Measurements from ENCODE around the gene CRYBG2.

CRYBG2 gene

DNA sequence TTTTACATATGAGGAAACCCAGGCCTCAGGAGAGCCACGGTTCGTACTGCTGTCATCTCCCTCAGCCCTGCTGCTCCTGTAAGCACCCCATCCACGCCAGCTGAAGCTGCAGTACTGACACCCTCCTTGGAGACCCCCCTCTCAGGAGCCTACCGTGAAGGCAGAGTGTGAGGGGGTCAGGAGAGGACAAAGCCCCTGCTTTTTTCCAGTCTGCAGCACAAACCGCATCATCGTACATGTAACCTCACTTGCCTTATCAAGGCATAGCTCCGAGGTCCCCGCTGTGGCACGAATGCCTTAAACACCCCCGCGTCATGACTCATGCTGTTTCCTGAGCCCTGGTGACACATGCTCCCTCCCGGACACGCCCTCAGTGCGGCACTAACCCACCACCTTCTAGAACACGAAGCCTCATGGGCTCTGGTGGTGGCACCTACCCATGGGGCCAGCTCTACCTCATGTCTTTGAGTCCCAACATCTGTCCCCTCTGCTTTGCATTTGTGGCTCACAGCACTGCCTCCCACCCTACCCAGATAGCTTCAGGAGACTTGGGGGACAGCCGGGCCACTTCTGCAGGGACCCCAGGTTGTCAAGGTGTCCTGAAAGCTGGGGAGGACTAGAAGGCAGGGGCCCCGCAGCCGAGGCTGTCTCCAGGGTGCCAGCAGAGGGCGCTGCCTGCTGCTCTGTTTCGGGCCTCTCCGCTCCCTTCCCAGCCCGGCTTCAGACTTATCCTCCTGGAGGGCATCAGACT, 69.2 kb downstream of the CRYBG2 start:
- Histone ChIP-seq H3K27me3 (no peaks in the 10 kb centered on the region), H3K9ac (peak overlapping the region; percentile 88), H3K4me2 (peak overlapping the region; percentile 96), H3K27ac (peak overlapping the region; percentile 98), H3K4me1 (peaks cover 94% of the 10 kb centered on the region), H3K9me3 (no peaks in the 10 kb centered on the region), H3K4me3 (no peak overlapping the region), H4K20me1 (peaks cover 31% of the 10 kb centered on the region), H3K36me3 (peaks cover 32% of the 10 kb centered on the region)
- TF ChIP-seq Cebpa-rat (IDR thresholded peaks at IDR 0.05) = no peak; the same call in 1 of the 2 replicates

DNA sequence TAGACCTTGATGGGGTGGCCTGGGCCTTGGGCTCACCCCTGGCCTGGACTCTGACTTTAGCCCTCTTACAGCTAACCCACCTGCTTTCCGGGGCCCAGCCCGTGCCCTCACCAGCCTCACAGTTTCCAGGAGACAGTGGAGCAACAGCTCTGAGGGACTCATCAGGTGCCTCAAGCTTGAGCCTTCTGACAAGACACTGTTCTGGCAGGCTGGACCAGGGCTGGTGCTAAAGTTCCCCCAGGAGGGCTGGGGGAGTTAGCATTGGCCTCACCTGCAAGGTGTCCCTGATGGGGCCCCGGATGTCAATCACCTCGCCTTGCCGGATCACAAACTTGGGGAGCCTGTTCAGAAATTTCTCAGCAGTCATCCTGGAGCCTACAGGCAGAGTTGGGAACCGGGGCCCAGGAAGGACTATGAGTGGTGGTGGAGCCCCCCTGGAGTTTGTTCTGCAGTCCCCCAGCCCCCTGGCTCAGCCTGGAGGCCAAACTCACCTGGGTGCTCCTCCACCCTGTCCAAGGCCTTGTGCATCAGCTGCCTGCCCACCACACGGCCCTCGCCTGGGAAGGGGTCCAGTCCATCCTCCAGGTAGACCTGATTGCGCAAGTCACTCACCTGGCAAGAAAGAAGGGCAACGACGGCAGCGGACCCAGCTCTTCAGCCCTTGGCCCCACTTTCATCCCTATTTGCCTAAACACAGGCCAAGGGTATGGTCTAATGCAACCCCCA, 69.9 kb downstream of the CRYBG2 start:
- Histone ChIP-seq H3K9me3 (no peaks in the 10 kb centered on the region), H4K20me1 (peaks cover 31% of the 10 kb centered on the region), H3K27ac (peak overlapping the region; percentile 98), H3K4me3 (no peak overlapping the region; the same call in 1 of the 2 replicates), H3K27me3 (no peaks in the 10 kb centered on the region), H3K4me1 (peaks cover 92% of the 10 kb centered on the region), H3K9ac (peak overlapping the region; percentile 88), H3K36me3 (peaks cover 32% of the 10 kb centered on the region), H3K4me2 (peak overlapping the region; percentile 96)
- TF ChIP-seq Cebpa-rat (IDR thresholded peaks at IDR 0.05) = peak; percentile 86

DNA sequence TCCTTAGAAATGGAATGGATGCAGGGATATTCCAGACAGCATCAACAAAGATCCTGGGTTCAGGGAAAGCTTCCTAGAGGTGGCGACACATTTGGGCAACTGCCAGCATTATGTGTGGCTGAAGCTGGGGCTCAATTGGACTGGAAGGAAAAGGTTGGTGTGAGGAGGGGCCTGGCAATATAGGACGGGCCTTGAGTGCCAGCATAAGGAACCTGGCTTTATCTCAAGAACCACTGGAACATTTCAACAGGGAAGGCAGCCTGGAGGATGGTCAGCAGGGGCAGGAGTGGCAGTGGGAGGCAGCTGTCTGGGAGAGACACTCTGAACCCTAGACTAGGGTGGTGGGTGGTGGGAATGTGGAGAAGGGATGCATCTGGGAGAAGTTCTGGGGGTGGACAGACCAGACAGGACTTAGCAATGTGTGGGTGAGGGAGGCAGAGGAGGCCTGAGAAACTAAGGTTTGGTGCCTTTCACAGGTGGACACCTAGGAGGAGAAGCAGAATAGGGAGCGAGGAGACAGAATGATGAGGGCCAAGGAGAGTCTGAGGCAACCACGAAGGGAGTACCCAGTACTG, 70.6 kb downstream of the CRYBG2 start:
- Histone ChIP-seq H4K20me1 (peaks cover 31% of the 10 kb centered on the region), H3K4me3 (no peak overlapping the region), H3K27me3 (no peaks in the 10 kb centered on the region), H3K27ac (peak overlapping the region; percentile 98), H3K4me1 (peaks cover 92% of the 10 kb centered on the region), H3K9me3 (no peaks in the 10 kb centered on the region), H3K9ac (peak overlapping the region; percentile 88), H3K36me3 (peaks cover 34% of the 10 kb centered on the region), H3K4me2 (peak overlapping the region; percentile 96)
- no peak for TF ChIP-seq Cebpa-rat (IDR thresholded peaks at IDR 0.05)

DNA sequence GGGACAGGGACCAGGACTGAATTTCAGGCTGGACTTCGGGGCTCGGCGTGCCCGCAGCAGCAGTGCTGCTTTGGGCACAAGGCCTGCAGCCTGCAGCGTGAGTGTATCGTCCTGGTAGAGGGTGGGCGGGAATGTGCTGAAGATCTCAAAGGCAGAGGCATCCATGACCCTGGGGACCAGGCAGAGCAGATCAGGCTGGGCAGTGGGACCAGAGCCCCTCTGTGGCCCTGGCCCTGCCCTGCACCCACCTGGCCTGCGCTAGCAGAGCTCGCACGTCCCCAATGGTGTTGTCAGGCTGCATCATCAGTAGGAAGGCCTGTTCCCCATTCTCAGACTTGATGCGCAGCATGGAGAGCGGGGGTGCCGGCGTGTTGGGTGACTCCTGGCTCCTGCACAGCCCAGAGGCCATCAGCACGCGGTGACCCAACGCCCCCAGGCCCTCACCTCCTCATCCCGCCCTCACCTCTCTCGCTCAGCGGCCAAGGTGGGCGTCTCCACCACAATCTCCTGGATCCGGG, 71.5 kb downstream of the CRYBG2 start:
- Histone ChIP-seq H4K20me1 (peaks cover 31% of the 10 kb centered on the region), H3K4me2 (peak overlapping the region; percentile 96), H3K4me3 (no peak overlapping the region), H3K27me3 (no peaks in the 10 kb centered on the region), H3K4me1 (peaks cover 92% of the 10 kb centered on the region), H3K36me3 (peaks cover 43% of the 10 kb centered on the region), H3K9ac (0 out of 2 replicates have a peak overlapping the region, but pooled peaks have one; percentile 88), H3K27ac (peak overlapping the region; percentile 98), H3K9me3 (no peaks in the 10 kb centered on the region)
- no peak for TF ChIP-seq Cebpa-rat (IDR thresholded peaks at IDR 0.05)

DNA sequence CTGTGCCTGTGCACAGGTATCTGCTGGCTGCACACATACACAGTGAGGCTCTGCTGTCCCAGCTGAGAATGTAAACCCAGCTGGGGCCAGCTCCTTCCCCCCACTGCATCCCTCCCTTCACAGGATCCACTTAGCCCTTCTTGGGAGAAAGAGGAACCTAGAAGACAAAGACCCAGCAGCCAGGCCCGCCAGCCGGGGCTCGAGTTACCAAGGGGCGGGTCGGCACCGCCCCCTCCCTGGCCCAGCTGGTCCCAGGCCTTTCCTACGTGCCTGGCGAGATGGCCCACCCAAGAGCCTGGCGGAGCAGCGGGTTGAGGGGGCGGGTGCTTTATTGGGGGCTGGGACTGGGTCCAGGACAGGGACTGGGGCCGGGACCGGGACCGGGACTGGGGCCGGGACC, 72.0 kb downstream of the CRYBG2 start:
- Histone ChIP-seq H3K27me3 (no peaks in the 10 kb centered on the region), H3K27ac (peak overlapping the region; percentile 98), H3K36me3 (peaks cover 48% of the 10 kb centered on the region), H3K4me3 (peak overlapping the region; percentile 86), H3K9ac (peak overlapping the region; percentile 63), H3K4me2 (peak overlapping the region; percentile 96), H3K4me1 (peaks cover 92% of the 10 kb centered on the region), H4K20me1 (peaks cover 31% of the 10 kb centered on the region), H3K9me3 (no peaks in the 10 kb centered on the region)
- TF ChIP-seq Cebpa-rat (IDR thresholded peaks at IDR 0.05) = no peak

DNA sequence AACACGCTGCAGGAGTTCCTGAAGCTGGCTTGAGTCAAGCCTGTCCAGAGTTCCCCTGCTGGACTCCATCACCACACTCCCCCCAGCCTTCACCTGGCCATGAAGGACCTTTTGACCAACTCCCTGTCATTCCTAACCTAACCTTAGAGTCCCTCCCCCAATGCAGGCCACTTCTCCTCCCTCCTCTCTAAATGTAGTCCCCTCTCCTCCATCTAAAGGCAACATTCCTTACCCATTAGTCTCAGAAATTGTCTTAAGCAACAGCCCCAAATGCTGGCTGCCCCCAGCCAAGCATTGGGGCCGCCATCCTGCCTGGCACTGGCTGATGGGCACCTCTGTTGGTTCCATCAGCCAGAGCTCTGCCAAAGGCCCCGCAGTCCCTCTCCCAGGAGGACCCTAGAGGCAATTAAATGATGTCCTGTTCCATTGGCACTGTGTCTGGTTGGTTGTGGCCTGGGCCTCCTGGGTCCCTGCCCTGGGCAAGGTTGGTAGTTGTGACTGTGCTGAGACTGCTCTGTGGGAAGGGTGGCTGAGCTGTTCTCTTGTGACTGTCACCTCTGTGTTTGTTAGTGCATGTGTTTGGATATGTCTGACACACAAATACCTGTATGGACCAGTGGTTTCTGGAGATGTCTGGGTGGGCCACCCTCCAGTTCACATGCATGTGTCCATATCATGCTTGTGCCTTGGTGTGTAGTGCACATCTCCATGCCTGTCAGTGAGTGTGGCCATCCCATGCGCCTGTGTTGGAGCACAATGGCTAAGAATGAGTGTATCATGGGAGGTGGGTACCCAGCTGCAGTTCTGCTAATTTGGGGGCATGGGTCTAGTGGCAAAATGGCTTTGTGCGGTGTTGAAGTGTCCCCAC, 72.6 kb downstream of the CRYBG2 start:
- Histone ChIP-seq H3K4me1 (peaks cover 92% of the 10 kb centered on the region), H3K9ac (peak overlapping the region; percentile 63), H3K27me3 (no peaks in the 10 kb centered on the region), H3K4me3 (peak overlapping the region; percentile 86), H3K9me3 (no peaks in the 10 kb centered on the region), H4K20me1 (peaks cover 31% of the 10 kb centered on the region), H3K27ac (peak overlapping the region; percentile 98), H3K4me2 (peak overlapping the region; percentile 96), H3K36me3 (peaks cover 54% of the 10 kb centered on the region)
- no peak for TF ChIP-seq Cebpa-rat (IDR thresholded peaks at IDR 0.05)

DNA sequence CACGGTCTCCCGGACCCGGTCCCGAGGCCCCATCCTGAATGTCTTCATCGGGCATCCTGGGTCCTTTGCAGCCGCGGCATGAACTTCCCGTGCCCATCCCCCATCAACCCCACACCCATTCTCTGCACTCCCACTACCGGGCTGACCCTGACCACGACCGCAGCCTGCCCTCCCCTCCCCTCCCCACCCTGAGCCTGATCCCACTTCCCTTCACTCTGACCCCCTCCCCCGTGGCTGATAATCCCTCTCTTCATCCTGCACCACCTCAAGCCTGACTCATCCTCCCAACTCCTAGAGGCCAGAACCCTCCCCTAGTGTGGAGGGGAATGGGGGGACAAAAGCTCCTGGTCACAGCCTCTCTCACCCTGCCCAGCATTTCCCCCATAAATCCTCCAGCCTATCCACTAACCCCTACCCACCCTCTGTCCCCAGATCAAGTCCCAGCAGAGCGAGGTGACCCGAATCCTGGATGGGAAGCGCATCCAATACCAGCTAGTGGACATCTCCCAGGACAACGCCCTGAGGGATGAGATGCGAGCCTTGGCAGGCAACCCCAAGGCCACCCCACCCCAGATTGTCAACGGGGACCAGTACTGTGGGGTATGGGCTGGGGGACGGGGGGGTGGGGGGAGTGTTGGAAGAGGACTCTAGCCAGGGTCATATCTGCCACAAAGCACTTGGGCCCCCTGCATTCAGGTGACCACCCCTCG, 73.4 kb downstream of the CRYBG2 start:
- TF ChIP-seq Cebpa-rat (IDR thresholded peaks at IDR 0.05) = no peak
- H3K4me1 ChIP-seq = peaks cover 92% of the 10 kb centered on the region

DNA sequence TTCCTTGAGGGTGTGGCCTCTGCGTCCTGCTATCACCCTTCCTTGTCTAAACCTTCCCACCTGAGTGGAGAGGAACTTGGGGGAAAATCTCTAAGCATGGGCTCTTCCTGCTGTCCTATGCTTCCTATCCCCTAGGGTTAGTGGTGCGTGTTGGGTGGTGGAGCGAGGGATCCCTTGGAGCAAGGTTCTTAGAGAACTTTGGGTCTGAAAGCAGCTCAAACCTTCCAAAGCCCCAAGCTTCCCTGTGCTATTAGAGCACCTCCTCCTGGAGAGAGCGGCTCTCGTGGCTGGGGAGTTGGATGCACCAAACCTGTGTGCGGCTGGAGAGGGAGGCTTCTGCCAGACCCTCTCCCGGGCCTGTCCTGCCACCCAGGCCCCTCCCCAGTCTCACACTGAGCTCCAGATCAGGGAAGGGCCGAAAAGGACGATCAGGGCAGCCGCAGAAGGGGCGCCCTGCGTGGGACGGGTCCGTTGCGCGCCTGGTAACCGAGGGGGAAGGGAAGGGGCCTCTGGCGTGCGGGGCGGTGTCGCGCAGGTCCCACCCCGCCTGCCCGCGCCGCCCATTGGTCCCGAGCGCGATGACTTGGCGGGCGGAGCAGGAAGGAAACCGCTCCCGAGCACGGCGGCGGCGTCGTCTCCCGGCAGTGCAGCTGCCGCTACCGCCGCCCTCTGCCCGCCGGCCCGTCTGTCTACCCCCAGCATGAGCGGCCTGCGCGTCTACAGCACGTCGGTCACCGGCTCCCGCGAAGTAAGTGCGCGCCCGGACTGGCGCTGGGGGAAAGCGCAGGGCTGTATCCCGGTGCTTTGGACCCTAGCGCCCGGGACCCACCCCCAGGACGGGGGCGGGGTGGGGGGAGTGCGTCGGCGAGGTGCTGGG, 74.2 kb downstream of the CRYBG2 start, which contains the start of gene SH3BGRL3:
Gene SH3BGRL3, plus strand, starts transcription at position 631 of the 877 bp plus-strand sequence. Its CDS starts 70 bp downstream, at position 701.
- Histone ChIP-seq H3K27me3 (no peaks in the 10 kb centered on the region), H3K4me1 (peaks cover 89% of the 10 kb centered on the region), H3K9ac (peak within 1 kb of the TSS; percentile 89), H3K36me3 (peaks cover 68% of the 10 kb centered on the region), H3K9me3 (no peaks in the 10 kb centered on the region), H3K4me2 (peak within 1 kb of the TSS; percentile 96), H4K20me1 (peaks cover 31% of the 10 kb centered on the region), H3K4me3 (peak within 1 kb of the TSS; percentile 86), H3K27ac (peak within 1 kb of the TSS; percentile 98)
- no peak for TF ChIP-seq Cebpa-rat (IDR thresholded peaks at IDR 0.05)

More for the DNA sequence above, 73.4 kb downstream of the CRYBG2 start:
- Histone ChIP-seq H3K9ac (peak overlapping the region; percentile 89), H3K4me2 (peak overlapping the region; percentile 96), H3K36me3 (peaks cover 60% of the 10 kb centered on the region), H3K4me3 (peak overlapping the region; percentile 86), H4K20me1 (peaks cover 31% of the 10 kb centered on the region), H3K9me3 (no peaks in the 10 kb centered on the region), H3K27me3 (no peaks in the 10 kb centered on the region), H3K27ac (peak overlapping the region; percentile 98)

Measured in BLaER1 (cell line).